ENCODE data around the gene RAB9A. TPM values are rescaled to one million over a fixed set of nuclear protein-coding genes. Genes with fewer than 3 reads are reported as not detected.
"Not testable (repeated sequence)": the region's sequence is repeated elsewhere in the genome, so short reads cannot be mapped to it uniquely, and the experiment has no call there.

The RAB9A gene
- total RNA-seq, 1 donor from 2014 or later = 34.2 TPM

GRCh38 chrX:13646154-13646549 lies 42.8 kb upstream of the RAB9A start:
- Mint-ChIP-seq H3K4me3 (ENCODE audit: unreplicated experiment) (no peak overlapping the region), H3K9me3 (ENCODE audit: unreplicated experiment) (no peaks in the 10 kb centered on the region), H3K4me1 (ENCODE audit: low read depth, unreplicated experiment) (peaks cover 15% of the 10 kb centered on the region), H3K36me3 (ENCODE audit: low read depth, unreplicated experiment) (no peaks in the 10 kb centered on the region), H3K27me3 (ENCODE audit: low read depth, unreplicated experiment) (no peaks in the 10 kb centered on the region), H3K27ac (ENCODE audit: unreplicated experiment) (no peak overlapping the region)
- Histone ChIP-seq H3K4me1 (ENCODE audit: insufficient read depth, low read length) (no peaks in the 10 kb centered on the region), H3K9me3 (ENCODE audit: insufficient read depth, low read depth, low read length) (no peaks in the 10 kb centered on the region), H3K9ac (ENCODE audit: low read length) (no peak overlapping the region), H3K4me3 (ENCODE audit: insufficient read depth, low read depth, low read length) (no peak overlapping the region), H4K20me1 (ENCODE audit: insufficient read depth, low read length) (no peaks in the 10 kb centered on the region), H3K79me2 (ENCODE audit: insufficient read depth, low read length) (no peaks in the 10 kb centered on the region), H3K27me3 (ENCODE audit: insufficient read depth, low read length) (no peaks in the 10 kb centered on the region), H3K36me3 (ENCODE audit: insufficient read depth, low read length) (no peaks in the 10 kb centered on the region), H3K27ac (ENCODE audit: low read depth, low read length) (no peak overlapping the region), H2AFZ (ENCODE audit: low read depth, low read length) (peak overlapping the region; percentile 26), H3K4me2 (ENCODE audit: low read length) (no peak overlapping the region)
- DNase-seq (ENCODE audit: low read depth) (peak; percentile 23), FAIRE-seq (no peak)
- peak; percentile 50 for TF ChIP-seq CTCF (IDR thresholded peaks at IDR 0.05; ENCODE audit: insufficient read depth, low read depth, low read length)
- TF ChIP-seq EZH2 (IDR thresholded peaks at IDR 0.05; ENCODE audit: insufficient read depth, low read length) = no peak

DNA sequence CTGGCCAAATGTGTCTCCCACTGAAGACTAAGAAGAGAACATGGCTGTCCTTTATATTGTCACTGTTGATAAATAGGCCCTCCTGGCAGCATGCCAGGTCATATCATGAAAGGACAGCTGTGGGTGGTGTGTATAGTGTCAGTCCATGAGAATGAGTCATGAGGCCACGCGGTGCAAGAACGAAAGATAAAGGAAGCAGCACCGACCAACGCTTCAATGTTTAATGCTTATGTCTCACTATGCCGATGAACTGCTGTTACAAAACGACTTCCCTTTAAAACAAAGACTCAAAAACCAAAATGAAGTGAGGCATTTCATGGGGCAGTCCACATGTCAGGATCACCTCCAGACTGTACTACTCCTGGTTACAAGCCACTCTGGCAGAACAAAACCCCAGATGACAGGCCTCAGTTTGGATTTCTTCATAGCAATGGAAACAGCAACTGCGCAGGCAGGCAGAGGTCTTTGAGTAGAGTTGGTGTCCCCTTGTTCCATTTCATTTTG lies 41.2 kb upstream of the RAB9A start:
- DNase-seq (ENCODE audit: low read depth) (peak; percentile 74), FAIRE-seq (peak; percentile 88)
- TF ChIP-seq CTCF (IDR thresholded peaks at IDR 0.05; ENCODE audit: insufficient read depth, low read depth, low read length) (no peak), EZH2 (IDR thresholded peaks at IDR 0.05; ENCODE audit: insufficient read depth, low read length) (no peak)
- H3K4me1 ChIP-seq (ENCODE audit: insufficient read depth, low read length) = peaks cover 4% of the 10 kb centered on the region
- H3K4me1 Mint-ChIP-seq (ENCODE audit: low read depth, unreplicated experiment) = peaks cover 19% of the 10 kb centered on the region
- no peaks in the 10 kb centered on the region for H3K27me3 ChIP-seq (ENCODE audit: insufficient read depth, low read length)
- no peak overlapping the region for H3K4me3 Mint-ChIP-seq (ENCODE audit: unreplicated experiment)
- H3K4me3 ChIP-seq (ENCODE audit: insufficient read depth, low read depth, low read length) = no peak overlapping the region
- H3K27me3 Mint-ChIP-seq (ENCODE audit: low read depth, unreplicated experiment) = no peaks in the 10 kb centered on the region
- H3K9ac ChIP-seq (ENCODE audit: low read length) = peak overlapping the region; percentile 57
- H3K9me3 ChIP-seq (ENCODE audit: insufficient read depth, low read depth, low read length) = no peaks in the 10 kb centered on the region
- no peaks in the 10 kb centered on the region for H4K20me1 ChIP-seq (ENCODE audit: insufficient read depth, low read length)
- H3K4me2 ChIP-seq (ENCODE audit: low read length) = peak overlapping the region; percentile 59
- peak overlapping the region; percentile 55 for H3K27ac Mint-ChIP-seq (ENCODE audit: unreplicated experiment)
- no peaks in the 10 kb centered on the region for H3K36me3 ChIP-seq (ENCODE audit: insufficient read depth, low read length)
- H2AFZ ChIP-seq (ENCODE audit: low read depth, low read length) = peak overlapping the region; percentile 41
- H3K27ac ChIP-seq (ENCODE audit: low read depth, low read length) = peak overlapping the region; percentile 65
- H3K79me2 ChIP-seq (ENCODE audit: insufficient read depth, low read length) = no peaks in the 10 kb centered on the region
- H3K36me3 Mint-ChIP-seq (ENCODE audit: low read depth, unreplicated experiment) = no peaks in the 10 kb centered on the region
- no peaks in the 10 kb centered on the region for H3K9me3 Mint-ChIP-seq (ENCODE audit: unreplicated experiment)

GRCh38 chrX:13648336-13648735 lies 40.6 kb upstream of the RAB9A start:
- not testable (repeated sequence) for H3K4me2 ChIP-seq (ENCODE audit: low read length); H2AFZ ChIP-seq (ENCODE audit: low read depth, low read length); H3K36me3 ChIP-seq (ENCODE audit: insufficient read depth, low read length); H3K27me3 Mint-ChIP-seq (ENCODE audit: low read depth, unreplicated experiment); H3K27ac ChIP-seq (ENCODE audit: low read depth, low read length); H3K27me3 ChIP-seq (ENCODE audit: insufficient read depth, low read length); H3K9ac ChIP-seq (ENCODE audit: low read length); H3K36me3 Mint-ChIP-seq (ENCODE audit: low read depth, unreplicated experiment); H3K4me1 ChIP-seq (ENCODE audit: insufficient read depth, low read length); H3K27ac Mint-ChIP-seq (ENCODE audit: unreplicated experiment); H4K20me1 ChIP-seq (ENCODE audit: insufficient read depth, low read length); H3K9me3 ChIP-seq (ENCODE audit: insufficient read depth, low read depth, low read length); DNase-seq (ENCODE audit: low read depth); H3K4me3 Mint-ChIP-seq (ENCODE audit: unreplicated experiment); H3K9me3 Mint-ChIP-seq (ENCODE audit: unreplicated experiment); H3K4me3 ChIP-seq (ENCODE audit: insufficient read depth, low read depth, low read length); H3K79me2 ChIP-seq (ENCODE audit: insufficient read depth, low read length)
- H3K4me1 Mint-ChIP-seq (ENCODE audit: low read depth, unreplicated experiment) = peaks cover 19% of the 10 kb centered on the region
- FAIRE-seq = peak; percentile 98
